Amniotic epithelial cell (primary cell): Measurements from ENCODE around the gene CCNY.

Experiments
- DNase-seq: peaks from one replicate; pipeline ENCODE4 v3.0.0-alpha.2; 2010; ENCODE audit warnings: low read depth

Gene CCNY

GRCh38 chr10:35561715-35562114 is 225.4 kb downstream of the CCNY start:
- no peak for DNase-seq

GRCh38 chr10:35562427-35562826 is 226.1 kb downstream of the CCNY start:
- DNase-seq, result no peak

GRCh38 chr10:35563261-35563891 is 227.1 kb downstream of the CCNY start:
- DNase-seq, result peak; percentile 68

DNA sequence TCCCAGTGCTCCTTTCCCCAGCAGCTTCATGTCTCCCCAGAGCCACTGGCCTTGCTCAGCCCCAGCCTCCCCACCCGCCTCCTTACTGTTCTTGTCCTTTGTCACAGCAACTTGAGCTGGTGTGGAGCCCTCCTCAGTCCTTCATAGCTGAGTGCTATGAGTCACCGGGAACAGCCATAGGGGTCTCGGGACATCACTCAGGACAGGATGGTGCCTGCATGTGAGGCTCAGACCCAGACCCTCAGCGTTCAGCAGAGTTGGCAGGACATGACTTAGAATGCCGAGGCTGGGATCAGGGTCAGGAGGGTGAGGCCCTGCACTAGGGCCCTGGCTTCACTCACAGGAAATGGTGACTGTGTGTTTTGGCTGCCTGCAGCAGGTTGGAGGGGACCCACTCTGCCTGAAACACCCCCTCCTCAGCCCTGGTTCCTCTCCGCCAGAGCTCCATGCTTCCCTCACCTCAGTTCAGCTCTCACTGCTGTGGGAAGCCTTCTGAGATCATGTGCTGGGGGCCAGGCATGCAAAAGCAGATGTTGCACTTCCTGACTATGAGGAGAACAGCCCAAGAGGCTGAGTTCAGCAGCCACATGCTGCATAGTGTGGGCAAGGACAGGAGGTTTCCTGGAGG is 228.1 kb downstream of the CCNY start:
- DNase-seq, result peak; percentile 27

DNA sequence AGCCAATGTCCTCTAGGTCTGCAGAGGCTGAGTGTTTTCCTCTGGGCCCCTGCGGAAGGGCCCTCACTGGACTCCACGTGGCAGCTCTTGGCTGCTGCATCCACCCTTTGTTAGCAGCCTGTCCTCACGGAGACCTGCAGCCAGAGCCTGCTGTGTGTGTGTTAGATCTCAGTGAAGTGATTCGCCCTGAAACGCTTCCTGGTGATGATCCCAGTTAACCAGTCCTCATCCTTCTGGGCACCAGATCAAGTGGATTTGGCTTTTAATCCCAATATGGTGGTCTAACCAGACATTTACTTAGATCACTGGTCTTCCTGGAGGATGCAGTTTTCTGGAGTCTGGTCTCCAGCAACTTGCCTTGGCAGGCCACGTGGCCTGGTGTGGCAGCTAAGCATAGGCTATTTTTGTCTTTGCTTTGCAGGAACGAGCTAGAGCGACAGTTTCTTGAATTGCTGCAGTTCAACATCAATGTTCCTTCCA is 229.3 kb downstream of the CCNY start:
- peak; percentile 29 for DNase-seq

DNA sequence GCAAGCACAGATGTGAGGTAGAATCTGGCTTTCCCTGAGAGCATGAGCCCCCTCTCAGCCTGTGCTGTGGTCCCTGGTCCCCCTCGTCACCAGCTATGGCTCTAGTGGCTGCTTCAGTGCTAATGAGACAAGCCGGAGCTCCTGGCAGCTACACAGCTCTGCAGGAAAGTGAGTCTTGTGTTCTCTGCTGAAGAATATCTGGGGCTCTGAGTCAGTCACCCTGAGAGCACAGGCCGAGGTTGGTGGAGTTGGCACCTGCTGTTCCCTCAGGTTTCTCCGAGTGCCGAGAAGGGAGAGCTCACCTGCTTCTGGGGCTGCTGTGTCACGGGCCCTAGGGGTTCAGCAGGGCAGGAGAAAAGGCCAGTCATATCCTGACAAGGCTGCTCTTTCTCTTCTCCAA is 231.6 kb downstream of the CCNY start:
- DNase-seq, result no peak

DNA sequence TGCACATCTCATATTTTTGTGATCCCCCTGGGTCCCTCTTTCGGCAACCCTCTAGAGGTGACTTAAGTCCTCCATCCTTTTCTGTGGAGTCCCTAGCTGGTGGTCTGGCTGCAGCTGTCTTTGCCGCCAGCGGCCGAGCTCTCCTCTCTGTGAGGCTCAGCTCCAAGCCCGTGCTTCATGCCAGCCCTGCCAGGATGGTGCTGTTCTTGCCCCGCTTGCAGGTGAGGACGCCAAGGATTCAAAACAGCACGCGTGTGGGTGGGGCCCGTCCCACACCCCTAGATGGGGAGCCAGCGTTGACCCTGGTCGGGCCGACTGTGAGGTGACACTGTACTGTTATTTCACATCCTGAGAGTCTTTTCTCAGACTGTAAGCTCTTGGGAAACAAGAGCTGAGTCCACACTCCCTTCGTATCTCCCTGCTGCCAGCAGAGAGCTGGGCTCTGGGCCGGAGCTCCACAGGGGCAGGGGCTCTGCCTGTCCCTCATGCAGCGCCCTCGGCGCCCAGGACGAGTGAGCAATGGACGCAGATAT is 232.2 kb downstream of the CCNY start:
- DNase-seq, result no peak

DNA sequence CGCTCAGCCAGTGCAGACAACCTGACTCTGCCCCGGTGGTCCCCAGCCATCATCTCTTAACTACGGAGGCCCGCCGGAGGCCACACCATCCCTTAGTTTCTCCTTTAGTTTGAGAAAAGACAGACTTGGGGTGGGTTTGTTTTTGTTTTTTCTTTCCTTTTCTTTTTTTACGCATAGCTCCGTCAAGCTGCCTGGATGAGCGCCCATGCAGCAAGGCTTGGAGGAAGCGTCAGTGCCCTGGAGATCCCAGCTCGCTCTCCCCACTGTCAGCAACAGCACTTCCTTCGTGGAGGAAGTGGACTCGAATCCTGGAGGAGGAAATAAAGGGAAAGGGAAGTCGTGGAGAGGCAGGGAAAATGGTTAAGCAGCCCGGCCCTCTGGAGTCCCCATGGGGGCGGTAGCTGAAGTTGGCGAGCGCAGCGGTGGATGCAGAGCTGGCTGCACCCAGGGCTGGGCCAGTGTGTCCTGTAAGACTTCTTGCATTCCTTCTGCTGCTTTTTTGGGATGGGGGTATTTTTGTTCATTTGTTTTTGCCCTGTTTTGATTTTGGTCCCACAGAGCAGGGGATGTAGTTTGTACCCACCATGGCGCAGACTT is 232.9 kb downstream of the CCNY start:
- DNase-seq, result no peak

GRCh38 chr10:35569836-35570235 is 233.5 kb downstream of the CCNY start:
- DNase-seq, result no peak

DNA sequence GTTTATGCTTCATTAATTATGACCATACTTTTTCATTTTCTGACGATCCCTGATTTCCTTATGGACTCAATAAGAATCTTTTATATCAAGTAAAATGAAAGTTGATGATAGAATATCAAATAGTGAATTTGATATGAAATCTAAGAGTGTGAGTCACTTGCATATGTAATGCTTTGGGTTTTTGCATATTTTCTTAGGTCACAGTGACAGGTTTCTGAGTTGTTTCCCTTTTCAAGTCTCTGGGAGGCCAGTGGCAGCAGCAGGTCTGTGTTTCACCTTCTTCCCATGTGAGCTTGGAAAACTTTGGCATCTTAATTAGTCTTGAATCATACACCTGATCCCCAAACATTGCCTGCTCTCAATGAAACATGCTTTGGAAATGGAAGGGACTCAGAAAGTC is 234.1 kb downstream of the CCNY start:
- DNase-seq, result no peak

GRCh38 chr10:35572583-35572982 is 236.3 kb downstream of the CCNY start:
- DNase-seq, result no peak

DNA sequence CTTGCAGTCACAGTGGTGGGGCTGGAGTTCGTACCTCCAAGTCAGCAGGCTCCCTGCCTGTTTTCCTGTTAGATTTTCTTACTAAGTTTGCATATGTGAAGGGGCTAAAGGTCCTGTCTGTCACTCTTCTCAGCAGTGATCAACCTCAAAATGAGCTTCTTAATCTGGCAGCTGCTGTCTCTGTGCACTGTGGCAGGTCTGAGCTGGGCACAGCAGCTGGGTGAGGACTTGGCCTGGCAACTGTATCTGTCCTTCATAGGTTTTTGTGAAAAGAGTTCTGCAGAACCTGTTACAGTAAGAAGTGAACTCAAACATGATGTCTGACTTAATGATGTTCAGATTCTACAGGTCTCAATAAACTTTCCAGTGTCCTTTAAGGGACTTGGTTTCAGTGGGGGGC is 237.5 kb downstream of the CCNY start:
- no peak for DNase-seq

DNA sequence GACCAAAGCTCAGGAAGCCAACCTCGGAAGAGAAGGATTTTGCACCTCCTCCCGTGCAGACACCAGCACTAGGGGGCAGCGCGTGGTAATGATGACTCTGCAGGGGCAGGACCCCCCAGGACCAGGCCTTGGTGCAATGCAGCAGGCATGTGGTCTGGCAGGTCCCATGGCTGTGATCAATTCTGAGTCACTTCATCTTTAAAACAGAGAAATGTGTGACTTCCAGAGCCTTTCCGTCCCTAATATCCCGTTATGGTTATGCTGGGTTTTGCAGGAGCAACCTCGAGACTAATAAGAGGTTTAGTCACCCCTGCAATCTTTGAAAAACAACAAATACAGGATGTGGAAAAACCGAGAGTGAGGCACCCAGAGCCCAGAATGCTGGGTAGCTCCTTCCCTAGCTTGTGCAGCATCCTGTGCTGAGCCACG is 238.6 kb downstream of the CCNY start:
- peak; percentile 64 for DNase-seq

- DNase-seq, result no peak
These were observed 239.3 kb downstream of the CCNY start for GRCh38 chr10:35575640-35576039.

- DNase-seq, result no peak
These were observed 240.4 kb downstream of the CCNY start for GRCh38 chr10:35576730-35577129.

DNA sequence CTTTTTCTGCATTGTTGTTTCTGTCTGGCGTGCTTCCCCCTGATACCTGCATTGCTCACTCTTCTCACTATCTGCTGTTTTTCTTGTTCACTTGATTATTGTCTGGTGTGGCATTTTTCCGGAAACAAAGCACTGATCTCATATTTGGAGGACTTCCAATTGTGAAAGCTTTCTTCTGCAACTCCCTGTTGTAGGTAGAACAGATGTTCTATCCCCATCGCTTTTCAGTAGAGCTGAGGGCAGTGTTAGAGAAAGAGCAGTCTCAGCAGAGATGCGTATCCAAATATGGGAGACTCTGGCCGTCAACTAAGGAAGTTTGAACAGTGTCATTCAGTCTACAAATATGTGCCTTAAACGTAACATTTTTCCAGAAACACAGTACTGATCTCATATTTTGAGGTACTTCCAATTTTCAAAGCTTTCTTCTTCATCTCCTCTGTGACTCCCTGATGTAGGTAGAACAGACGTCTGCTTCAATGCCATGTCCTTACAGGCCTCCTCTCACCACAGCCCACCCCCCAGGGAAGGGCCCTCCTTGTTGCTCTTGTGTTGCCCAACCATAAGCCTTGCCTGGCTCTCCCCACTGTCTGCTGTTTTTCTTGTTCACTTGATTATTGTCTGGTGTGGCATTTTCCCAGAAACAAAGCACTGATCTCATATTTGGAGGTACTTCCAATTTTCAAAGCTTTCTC is 241.8 kb downstream of the CCNY start:
- DNase-seq, result no peak

- no peak for DNase-seq
These were observed 242.3 kb downstream of the CCNY start for GRCh38 chr10:35578618-35578956.

DNA sequence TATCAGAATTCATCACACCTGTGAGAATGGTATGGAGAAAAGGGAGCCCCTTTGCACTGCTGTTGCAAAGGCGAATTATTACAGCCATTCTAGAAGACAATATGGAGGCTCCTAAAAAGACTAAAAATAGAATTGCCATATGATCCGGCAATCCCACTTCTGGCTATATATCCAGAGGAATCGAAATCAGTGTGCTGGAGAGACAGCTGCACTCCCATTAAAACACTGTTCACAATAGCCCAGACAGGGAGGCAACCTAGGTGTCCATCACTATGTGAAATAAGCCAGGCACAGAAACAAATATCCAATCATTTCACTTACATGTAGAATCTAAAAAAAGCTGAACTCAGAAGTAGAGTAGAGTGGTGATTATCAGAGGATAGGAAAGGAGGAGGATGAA is 242.8 kb downstream of the CCNY start:
- no peak for DNase-seq

GRCh38 chr10:35579726-35580422 is 243.6 kb downstream of the CCNY start:
- no peak for DNase-seq

DNA sequence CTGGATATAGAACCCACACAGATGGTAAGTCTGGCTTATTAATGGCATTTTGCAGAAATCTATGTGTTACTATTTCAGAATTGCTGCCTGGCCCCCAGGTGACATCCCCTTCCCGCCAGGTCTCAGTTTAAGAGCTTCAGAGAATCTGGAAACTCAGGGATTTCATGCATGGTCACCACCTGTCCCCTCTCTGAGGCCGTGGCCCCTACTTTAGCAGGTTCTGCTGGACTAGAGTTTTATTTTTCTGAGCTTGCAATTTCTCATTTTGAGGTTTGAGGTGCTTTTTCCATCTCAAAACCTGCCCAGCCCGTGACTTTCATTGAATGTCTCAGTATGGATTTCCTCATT is 244.1 kb downstream of the CCNY start:
- no peak for DNase-seq

DNA sequence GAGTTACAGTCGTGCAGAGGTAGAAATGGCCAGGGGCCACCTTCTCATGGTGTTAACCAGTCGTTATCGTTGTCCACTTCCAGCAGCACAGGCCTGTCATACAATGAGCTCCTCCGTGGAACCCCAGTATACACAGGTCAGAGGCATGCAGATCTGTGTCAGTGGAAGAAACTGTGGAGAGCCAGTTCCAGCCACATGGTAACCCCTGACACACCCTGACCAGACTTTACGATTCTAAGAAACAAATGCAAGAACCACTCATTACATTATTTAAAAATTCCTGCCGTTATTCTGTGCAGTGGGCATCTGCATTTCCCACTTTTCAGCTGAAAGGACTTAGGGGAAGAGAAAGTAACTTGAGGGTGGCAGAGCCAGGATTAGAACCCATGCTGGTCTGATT is 245.3 kb downstream of the CCNY start:
- no peak for DNase-seq

GRCh38 chr10:35584946-35585345 is 248.6 kb downstream of the CCNY start:
- no peak for DNase-seq
